ENCODE data around the gene PDS5B. TPM values are rescaled to one million over a fixed set of nuclear protein-coding genes. Genes with fewer than 3 reads are reported as not detected.
A peak's percentile ranks its signal among the peaks of the same experiment; 100 is the strongest.

The PDS5B gene
- total RNA-seq, 1 experiment from 2014 or later: 25.4 TPM

DNA sequence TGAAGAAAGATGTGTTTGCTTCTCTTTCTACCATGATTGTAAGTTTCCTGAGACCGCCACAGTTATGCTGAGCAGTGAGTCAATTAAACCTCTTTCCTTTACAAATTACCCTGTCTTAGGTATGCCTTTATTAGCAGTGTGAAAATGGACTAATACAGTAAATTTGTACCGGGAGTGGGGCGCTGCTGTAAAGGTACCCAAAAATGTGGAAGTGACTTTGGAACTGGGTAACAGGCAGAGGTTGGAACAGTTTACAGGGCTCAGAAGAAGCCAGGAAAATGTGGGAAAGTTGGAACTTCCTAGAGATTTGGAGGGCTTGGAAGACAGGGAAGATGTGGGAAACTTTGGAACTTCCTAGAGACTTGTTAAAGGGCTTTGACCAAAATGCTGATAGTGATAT, 9.2 kb upstream of the PDS5B start:
- Mint-ChIP-seq H3K4me1 (ENCODE audit: insufficient read depth, unreplicated experiment) (no peaks in the 10 kb centered on the region), H3K27me3 (ENCODE audit: insufficient read depth, unreplicated experiment) (no peaks in the 10 kb centered on the region), H3K9me3 (ENCODE audit: unreplicated experiment) (peaks cover 10% of the 10 kb centered on the region), H3K27ac (ENCODE audit: low read depth, unreplicated experiment) (no peak overlapping the region), H3K4me3 (ENCODE audit: unreplicated experiment) (no peak overlapping the region), H3K36me3 (ENCODE audit: insufficient read depth, unreplicated experiment) (no peaks in the 10 kb centered on the region)
- DNase-seq (ENCODE audit: unreplicated experiment): no peak
- CTCF ChIA-PET: interaction anchor here (1.0 kb wide), 1 partner anchor 415 kb away, joined by 3 read pairs; no protein-coding TSS in a partner anchor
- POLR2A ChIA-PET: no interaction called here
- intact Hi-C loops (cut with micrococcal nuclease): no loop called here
- no TSS peak for BruUV-seq (replicated peaks)
- TF ChIP-seq, protein P1, sequence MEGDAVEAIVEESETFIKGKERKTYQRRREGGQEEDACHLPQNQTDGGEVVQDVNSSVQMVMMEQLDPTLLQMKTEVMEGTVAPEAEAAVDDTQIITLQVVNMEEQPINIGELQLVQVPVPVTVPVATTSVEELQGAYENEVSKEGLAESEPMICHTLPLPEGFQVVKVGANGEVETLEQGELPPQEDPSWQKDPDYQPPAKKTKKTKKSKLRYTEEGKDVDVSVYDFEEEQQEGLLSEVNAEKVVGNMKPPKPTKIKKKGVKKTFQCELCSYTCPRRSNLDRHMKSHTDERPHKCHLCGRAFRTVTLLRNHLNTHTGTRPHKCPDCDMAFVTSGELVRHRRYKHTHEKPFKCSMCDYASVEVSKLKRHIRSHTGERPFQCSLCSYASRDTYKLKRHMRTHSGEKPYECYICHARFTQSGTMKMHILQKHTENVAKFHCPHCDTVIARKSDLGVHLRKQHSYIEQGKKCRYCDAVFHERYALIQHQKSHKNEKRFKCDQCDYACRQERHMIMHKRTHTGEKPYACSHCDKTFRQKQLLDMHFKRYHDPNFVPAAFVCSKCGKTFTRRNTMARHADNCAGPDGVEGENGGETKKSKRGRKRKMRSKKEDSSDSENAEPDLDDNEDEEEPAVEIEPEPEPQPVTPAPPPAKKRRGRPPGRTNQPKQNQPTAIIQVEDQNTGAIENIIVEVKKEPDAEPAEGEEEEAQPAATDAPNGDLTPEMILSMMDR (IDR thresholded peaks at IDR 0.05; ENCODE audit: unreplicated experiment): no peak

DNA sequence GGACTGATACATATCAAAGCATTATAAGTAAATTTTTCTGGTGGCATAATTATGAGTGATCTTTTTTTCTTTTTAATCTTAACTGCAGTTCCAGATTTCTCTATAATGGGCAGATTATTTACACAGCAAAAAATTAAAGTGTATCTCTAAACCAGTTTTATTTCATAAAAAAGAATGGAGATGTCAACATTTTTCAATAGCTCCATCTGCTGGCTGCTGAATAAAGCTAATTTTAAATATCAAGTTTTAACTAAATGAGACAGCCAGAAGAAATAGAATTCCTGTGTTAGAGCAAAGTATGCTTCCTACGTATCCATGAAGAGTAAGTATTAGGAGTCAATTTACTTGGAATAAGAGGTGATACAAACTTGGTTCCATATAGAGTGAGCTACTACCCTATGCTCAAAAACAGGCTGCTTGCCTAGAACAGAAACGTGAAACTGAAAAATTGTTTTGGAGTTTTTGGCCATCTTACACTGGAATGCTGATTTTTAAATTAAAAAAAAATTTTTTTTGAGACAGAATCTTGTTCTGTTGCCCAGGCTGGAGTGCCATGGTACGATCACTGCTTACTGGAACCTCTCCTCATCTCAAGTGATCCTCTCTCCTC, 5.0 kb upstream of the PDS5B start:
- TF ChIP-seq, protein P1 (IDR thresholded peaks at IDR 0.05; ENCODE audit: unreplicated experiment): peak; percentile 36
- no peak overlapping the region for H3K4me3 Mint-ChIP-seq (ENCODE audit: unreplicated experiment)
- intact Hi-C loops (cut with micrococcal nuclease): loop anchor here (10.0 kb wide), 1 partner anchor 644 kb away; no protein-coding TSS in a partner anchor
- H3K27me3 Mint-ChIP-seq (ENCODE audit: insufficient read depth, unreplicated experiment): no peaks in the 10 kb centered on the region
- H3K9me3 Mint-ChIP-seq (ENCODE audit: unreplicated experiment): peaks cover 10% of the 10 kb centered on the region
- no TSS peak for BruUV-seq (replicated peaks)
- no peak overlapping the region for H3K27ac Mint-ChIP-seq (ENCODE audit: low read depth, unreplicated experiment)
- no peaks in the 10 kb centered on the region for H3K36me3 Mint-ChIP-seq (ENCODE audit: insufficient read depth, unreplicated experiment)
- H3K4me1 Mint-ChIP-seq (ENCODE audit: insufficient read depth, unreplicated experiment): peaks cover 8% of the 10 kb centered on the region
- peak; percentile 27 for DNase-seq (ENCODE audit: unreplicated experiment)
- CTCF ChIA-PET: interaction anchor here (0.6 to 3.4 kb wide), 46 partner anchors 11 to 1044 kb away, joined by 3 to 31 read pairs (median 4); no protein-coding TSS in a partner anchor
- POLR2A ChIA-PET: interaction anchor here (0.7 to 2.0 kb wide), 4 partner anchors 19 to 672 kb away, joined by 3 to 14 read pairs (median 3); no protein-coding TSS in a partner anchor

DNA sequence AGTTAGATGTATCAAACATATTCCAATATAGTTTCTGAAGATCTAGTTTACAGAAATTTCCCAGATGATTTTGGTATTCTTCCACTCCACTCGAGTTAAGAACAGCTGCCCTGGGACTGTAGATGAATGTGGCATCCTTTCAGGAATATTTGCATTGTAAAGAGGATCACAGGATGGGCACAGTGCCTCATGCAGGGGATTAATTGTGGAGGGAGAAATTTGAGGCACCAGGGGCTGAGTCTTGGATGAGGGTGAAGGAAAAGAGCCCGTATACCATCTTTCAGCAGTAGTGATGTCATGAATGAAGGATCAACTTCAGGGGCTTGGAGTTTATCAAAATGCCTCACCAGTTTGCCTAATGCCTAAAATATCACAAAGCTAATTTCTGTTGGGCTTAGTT, 4.0 kb upstream of the PDS5B start:
- H3K27me3 Mint-ChIP-seq (ENCODE audit: insufficient read depth, unreplicated experiment): no peaks in the 10 kb centered on the region
- ChIA-PET POLR2A (interaction anchor here (2.0 kb wide), 1 partner anchor 673 kb away, joined by 14 read pairs; no protein-coding TSS in a partner anchor), CTCF (interaction anchor here (0.7 to 3.4 kb wide), 23 partner anchors 10 to 976 kb away, joined by 3 to 31 read pairs (median 4); no protein-coding TSS in a partner anchor)
- peaks cover 8% of the 10 kb centered on the region for H3K4me1 Mint-ChIP-seq (ENCODE audit: insufficient read depth, unreplicated experiment)
- TF ChIP-seq, protein P1 (IDR thresholded peaks at IDR 0.05; ENCODE audit: unreplicated experiment): no peak
- H3K9me3 Mint-ChIP-seq (ENCODE audit: unreplicated experiment): peaks cover 3% of the 10 kb centered on the region
- intact Hi-C loops (cut with micrococcal nuclease): loop anchor here (10.0 kb wide), 1 partner anchor 643 kb away; no protein-coding TSS in a partner anchor
- no peak for DNase-seq (ENCODE audit: unreplicated experiment)
- H3K36me3 Mint-ChIP-seq (ENCODE audit: insufficient read depth, unreplicated experiment): no peaks in the 10 kb centered on the region
- no peak overlapping the region for H3K4me3 Mint-ChIP-seq (ENCODE audit: unreplicated experiment)
- no peak overlapping the region for H3K27ac Mint-ChIP-seq (ENCODE audit: low read depth, unreplicated experiment)
- BruUV-seq (replicated peaks): no TSS peak

DNA sequence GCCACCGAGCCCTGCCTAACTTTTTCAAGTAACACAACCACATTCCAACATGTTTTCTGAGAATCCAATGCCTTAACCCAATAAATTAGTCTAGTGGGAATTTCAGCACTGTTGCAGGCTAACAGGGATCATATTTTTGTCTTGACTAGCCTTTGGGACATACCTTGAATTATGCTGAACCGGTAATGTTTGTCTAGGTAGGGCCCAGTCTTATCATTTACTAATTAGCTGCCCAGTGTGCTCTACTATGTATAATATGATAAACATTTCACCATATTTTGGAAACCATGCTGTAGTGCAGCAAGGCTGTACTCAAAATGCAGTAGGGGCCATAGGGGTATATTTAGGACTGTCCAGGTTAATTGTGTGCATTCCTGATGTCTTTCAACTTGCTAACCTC, 3.3 kb upstream of the PDS5B start:
- intact Hi-C loops (cut with micrococcal nuclease): loop anchor here (10.0 kb wide), 1 partner anchor 642 kb away; no protein-coding TSS in a partner anchor
- no TSS peak for BruUV-seq (replicated peaks)

More for the DNA sequence above, 3.3 kb upstream of the PDS5B start:
- Mint-ChIP-seq H3K4me1 (ENCODE audit: insufficient read depth, unreplicated experiment) (peaks cover 8% of the 10 kb centered on the region), H3K36me3 (ENCODE audit: insufficient read depth, unreplicated experiment) (no peaks in the 10 kb centered on the region), H3K27ac (ENCODE audit: low read depth, unreplicated experiment) (no peak overlapping the region), H3K4me3 (ENCODE audit: unreplicated experiment) (no peak overlapping the region), H3K9me3 (ENCODE audit: unreplicated experiment) (no peaks in the 10 kb centered on the region), H3K27me3 (ENCODE audit: insufficient read depth, unreplicated experiment) (no peaks in the 10 kb centered on the region)
- ChIA-PET POLR2A (no interaction called here), CTCF (interaction anchor here (0.5 to 3.4 kb wide), 7 partner anchors 9 to 673 kb away, joined by 3 to 12 read pairs (median 6); no protein-coding TSS in a partner anchor)
- DNase-seq (ENCODE audit: unreplicated experiment): no peak
- TF ChIP-seq, protein P1 (IDR thresholded peaks at IDR 0.05; ENCODE audit: unreplicated experiment): no peak
